ENCODE results near the gene GALNT7.

DNA sequence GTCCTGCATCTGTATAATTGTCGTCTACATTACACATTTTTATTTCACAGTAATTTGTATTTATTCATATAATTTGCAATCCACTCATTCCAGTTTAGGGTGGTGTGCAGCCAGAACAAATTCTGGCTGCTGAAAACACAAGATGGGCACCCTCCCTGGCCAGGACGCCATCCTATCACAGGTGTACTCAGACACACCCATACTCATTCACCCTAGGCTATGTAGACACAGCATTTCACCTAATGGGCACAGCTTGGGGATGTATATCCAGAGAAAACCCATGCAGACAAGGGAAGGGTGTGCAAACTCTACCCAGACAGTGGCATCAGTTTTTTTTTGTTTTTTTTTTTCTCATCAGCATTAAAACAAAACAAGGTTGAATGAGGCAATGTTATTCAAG, 92.4 kb downstream of the GALNT7 start:
- TF ChIP-seq, protein P1, sequence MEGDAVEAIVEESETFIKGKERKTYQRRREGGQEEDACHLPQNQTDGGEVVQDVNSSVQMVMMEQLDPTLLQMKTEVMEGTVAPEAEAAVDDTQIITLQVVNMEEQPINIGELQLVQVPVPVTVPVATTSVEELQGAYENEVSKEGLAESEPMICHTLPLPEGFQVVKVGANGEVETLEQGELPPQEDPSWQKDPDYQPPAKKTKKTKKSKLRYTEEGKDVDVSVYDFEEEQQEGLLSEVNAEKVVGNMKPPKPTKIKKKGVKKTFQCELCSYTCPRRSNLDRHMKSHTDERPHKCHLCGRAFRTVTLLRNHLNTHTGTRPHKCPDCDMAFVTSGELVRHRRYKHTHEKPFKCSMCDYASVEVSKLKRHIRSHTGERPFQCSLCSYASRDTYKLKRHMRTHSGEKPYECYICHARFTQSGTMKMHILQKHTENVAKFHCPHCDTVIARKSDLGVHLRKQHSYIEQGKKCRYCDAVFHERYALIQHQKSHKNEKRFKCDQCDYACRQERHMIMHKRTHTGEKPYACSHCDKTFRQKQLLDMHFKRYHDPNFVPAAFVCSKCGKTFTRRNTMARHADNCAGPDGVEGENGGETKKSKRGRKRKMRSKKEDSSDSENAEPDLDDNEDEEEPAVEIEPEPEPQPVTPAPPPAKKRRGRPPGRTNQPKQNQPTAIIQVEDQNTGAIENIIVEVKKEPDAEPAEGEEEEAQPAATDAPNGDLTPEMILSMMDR (IDR thresholded peaks at IDR 0.05) = no peak
- TF ChIP-seq POLR2A (IDR thresholded peaks at IDR 0.05) (no peak), EP300 (IDR thresholded peaks at IDR 0.05) (no peak)

Measured in ovary (tissue), 3 donors.